H9 (cell line): ENCODE data around the gene MRPL51. TPM values are rescaled to one million over a fixed set of nuclear protein-coding genes. Genes with fewer than 3 reads are reported as not detected.

Experiments used
- DNase-seq: peaks from one replicate; pipeline ENCODE4 v3.0.0-alpha.2; 2017
- H2AFZ ChIP-seq: one replicate; pipeline ENCODE4 v1.6.1; 2013; ENCODE audit warnings: mild to moderate bottlenecking, low read length, control low read depth, moderate library complexity
- H2AK5ac ChIP-seq: 2 replicates; pipeline ENCODE4 v1.6.1; 2013; ENCODE audit warnings: low read length, control low read depth, mixed read lengths; ENCODE audit not compliant: insufficient read length
- H2BK120ac ChIP-seq: one replicate; pipeline ENCODE4 v1.6.1; 2013; ENCODE audit warnings: low read depth, mild to moderate bottlenecking, low read length, control low read depth, inconsistent platforms; ENCODE audit not compliant: poor library complexity, severe bottlenecking
- H2BK12ac ChIP-seq: 2 replicates; pipeline ENCODE4 v1.6.1; 2013; ENCODE audit warnings: low read length, control low read depth, mixed read lengths, low read depth; ENCODE audit not compliant: insufficient read length
- H2BK15ac ChIP-seq: 2 replicates; pipeline ENCODE4 v1.6.1; 2013; ENCODE audit warnings: low read depth, low read length, control low read depth
- H2BK20ac ChIP-seq: one replicate; pipeline ENCODE4 v1.6.1; 2013; ENCODE audit warnings: low read depth, mild to moderate bottlenecking, low read length, control low read depth, inconsistent platforms; ENCODE audit not compliant: poor library complexity, severe bottlenecking
- H2BK5ac ChIP-seq: 2 replicates; pipeline ENCODE4 v1.6.1; 2013; ENCODE audit warnings: low read length, control low read depth, mixed read lengths; ENCODE audit not compliant: insufficient read length
- H3K14ac ChIP-seq: 2 replicates; pipeline ENCODE4 v1.6.1; 2013; ENCODE audit warnings: low read length, control low read depth; ENCODE audit not compliant: insufficient read depth
- H3K18ac ChIP-seq: 2 replicates; pipeline ENCODE4 v1.6.1; 2013; ENCODE audit warnings: low read depth, mild to moderate bottlenecking, mixed read lengths, low read length, control low read depth; ENCODE audit not compliant: insufficient read length
- H3K23ac ChIP-seq: 2 replicates; pipeline ENCODE4 v1.6.1; 2013; ENCODE audit warnings: low read length, control low read depth, mixed read lengths, low read depth; ENCODE audit not compliant: insufficient read length
- H3K23me2 ChIP-seq: 2 replicates; pipeline ENCODE4 v1.6.1; 2013; ENCODE audit warnings: low read depth, mild to moderate bottlenecking, mixed read lengths, low read length, control low read depth; ENCODE audit not compliant: insufficient read length, poor library complexity, severe bottlenecking
- H3K27ac ChIP-seq: 2 replicates; pipeline ENCODE4 v1.5.1; 2013; ENCODE audit warnings: low read length, control low read depth, mixed read lengths, low read depth; ENCODE audit not compliant: insufficient read length
- H3K27me3 ChIP-seq: 2 replicates; pipeline ENCODE4 v1.6.1; 2013; ENCODE audit warnings: low read length, control low read depth, inconsistent platforms; ENCODE audit not compliant: insufficient read depth
- H3K4ac ChIP-seq: 2 replicates; pipeline ENCODE4 v1.6.1; 2013; ENCODE audit warnings: low read depth, mild to moderate bottlenecking, control low read depth, inconsistent platforms, low read length, moderate library complexity
- H3K4me1 ChIP-seq: 2 replicates; pipeline ENCODE4 v1.6.1; 2013; ENCODE audit warnings: low read length, control low read depth, inconsistent platforms; ENCODE audit not compliant: insufficient read depth
- H3K4me2 ChIP-seq: 2 replicates; pipeline ENCODE4 v1.6.1; 2013; ENCODE audit warnings: low read length, control low read depth, mixed read lengths; ENCODE audit not compliant: insufficient read length, insufficient read depth
- H3K56ac ChIP-seq: 2 replicates; pipeline ENCODE4 v1.6.1; 2013; ENCODE audit warnings: low read depth, mild to moderate bottlenecking, mixed read lengths, low read length, control low read depth; ENCODE audit not compliant: insufficient read length
- H3K79me1 ChIP-seq: 2 replicates; pipeline ENCODE4 v1.6.1; 2013; ENCODE audit warnings: low read depth, mild to moderate bottlenecking, moderate library complexity, low read length, control low read depth, inconsistent platforms; ENCODE audit not compliant: insufficient read depth, poor library complexity, severe bottlenecking
- H3K79me2 ChIP-seq: 2 replicates; pipeline ENCODE4 v1.6.1; 2013; ENCODE audit warnings: low read length, control low read depth, inconsistent platforms; ENCODE audit not compliant: insufficient read depth
- H3K9ac ChIP-seq: 2 replicates; pipeline ENCODE4 v1.6.1; 2013; ENCODE audit warnings: low read length, control low read depth, mixed read lengths; ENCODE audit not compliant: insufficient read length; ENCODE audit errors: extremely low read depth
- H3K9me3 ChIP-seq: one replicate; pipeline ENCODE4 v1.6.1; 2013; ENCODE audit warnings: low read depth, low read length, inconsistent platforms; ENCODE audit not compliant: control insufficient read depth
- H3T11ph ChIP-seq: one replicate; pipeline ENCODE4 v1.6.1; 2013; ENCODE audit warnings: mild to moderate bottlenecking, low read length, control low read depth, inconsistent platforms
- H4K20me1 ChIP-seq: one replicate; pipeline ENCODE4 v1.6.1; 2013; ENCODE audit not compliant: control insufficient read depth, insufficient read length, insufficient read depth
- H4K5ac ChIP-seq: 2 replicates; pipeline ENCODE4 v1.6.1; 2013; ENCODE audit warnings: low read depth, mild to moderate bottlenecking, mixed read lengths, low read length, control low read depth; ENCODE audit not compliant: insufficient read length
- H4K8ac ChIP-seq: replicated peaks from 2 replicates; pipeline ENCODE4 v1.6.1; 2013; ENCODE audit warnings: low read length, control low read depth, mixed read lengths, low read depth; ENCODE audit not compliant: insufficient read length
- H4K91ac ChIP-seq: 2 replicates; pipeline ENCODE4 v1.6.1; 2013; ENCODE audit warnings: low read depth, mild to moderate bottlenecking, moderate library complexity, mixed read lengths, low read length, control low read depth; ENCODE audit not compliant: insufficient read length
- H3K27ac Mint-ChIP-seq, 3 experiments: 2 replicates in 2 of 3; 3 replicates in 1 of 3; pipeline ENCODE4 v1.8.0; 2020 to 2021; ENCODE audit warnings: mixed read lengths in 3 of 3, mild to moderate bottlenecking in 1 of 3, moderate library complexity in 1 of 3
- H3K27me3 Mint-ChIP-seq: 2 replicates; pipeline ENCODE4 v1.8.0; 2021; ENCODE audit warnings: low read depth, mild to moderate bottlenecking, moderate library complexity, mixed read lengths
- H3K36me3 Mint-ChIP-seq, 3 experiments: 2 replicates in 2 of 3; 3 replicates in 1 of 3; pipeline ENCODE4 v1.8.0; 2020 to 2021; ENCODE audit warnings: low read depth in 3 of 3, mixed read lengths in 3 of 3; ENCODE audit not compliant: insufficient read depth in 1 of 3
- H3K4me1 Mint-ChIP-seq, 2 experiments: 2 replicates each; pipeline ENCODE4 v1.8.0; 2020; ENCODE audit warnings: mixed read lengths in 2 of 2
- H3K4me3 Mint-ChIP-seq, 2 experiments: 2 replicates in 1 of 2; 3 replicates in 1 of 2; pipeline ENCODE4 v1.8.0; 2020 to 2021; ENCODE audit warnings: mild to moderate bottlenecking in 2 of 2, mixed read lengths in 2 of 2, moderate library complexity in 1 of 2
- H3K9me3 Mint-ChIP-seq, 2 experiments: 2 replicates in 1 of 2; 3 replicates in 1 of 2; pipeline ENCODE4 v1.8.0; 2020; ENCODE audit warnings: mild to moderate bottlenecking in 2 of 2, mixed read lengths in 2 of 2, moderate library complexity in 1 of 2
- WGBS: extraction: QIAGEN DNeasy Blood & Tissue Kit; methylation state at CpG from one replicate; pipeline ENCODE4 v1.1.7; 2013; ENCODE audit warnings: missing lambda C conversion rate, low lambda C conversion rate, mixed read lengths; ENCODE audit not compliant: insufficient read length; ENCODE audit errors: extremely low coverage; 5-methylcytosine and 5-hydroxymethylcytosine counted together
- total RNA-seq: library from RNA; stranded (reverse); gene quantifications from 2 replicates; pipeline ENCODE4 v1.2.1, GENCODE V29; 2021
- TF ChIP-seq, protein P1 (sequence below): fragments of 200-600 bp; sonication (generic); conservative IDR thresholded peaks from 3 replicates; pipeline ENCODE4 v1.8.0; 2021; ENCODE audit warnings: antibody characterized with exemption, mild to moderate bottlenecking

Gene MRPL51
- total RNA-seq, 1 experiment from 2014 or later: 329 TPM

DNA sequence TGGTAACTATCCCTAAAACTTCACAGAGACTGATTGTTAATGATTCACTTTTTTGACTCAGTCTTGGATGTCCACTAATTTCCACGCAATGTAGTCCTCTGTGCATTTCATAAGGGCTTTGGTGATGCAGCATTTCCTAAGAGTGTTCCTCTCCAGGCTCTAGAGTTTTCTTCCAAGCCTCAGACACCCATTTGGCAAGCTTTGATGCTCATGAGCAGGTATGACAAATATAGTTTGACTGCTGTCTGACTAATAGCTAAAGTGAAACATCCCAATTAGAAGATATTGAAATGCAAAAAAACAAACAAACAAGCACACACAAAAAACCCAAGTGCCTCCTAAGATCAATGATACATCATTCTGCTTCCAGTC lies 21.1 kb downstream of the MRPL51 start:
- peaks cover 24% of the 10 kb centered on the region for H3K27me3 Mint-ChIP-seq
- H3K36me3 Mint-ChIP-seq: peaks cover 9 to 18% (median 18%) of the 10 kb centered on the region in 3 experiments
- H3K23me2 ChIP-seq: peaks cover 6% of the 10 kb centered on the region
- no peak overlapping the region for H2BK20ac ChIP-seq
- H3K27me3 ChIP-seq: no peaks in the 10 kb centered on the region
- no peaks in the 10 kb centered on the region for H4K20me1 ChIP-seq
- no CpG with 5 or more reads among the region's 1 CpG for WGBS
- TF ChIP-seq, protein P1, sequence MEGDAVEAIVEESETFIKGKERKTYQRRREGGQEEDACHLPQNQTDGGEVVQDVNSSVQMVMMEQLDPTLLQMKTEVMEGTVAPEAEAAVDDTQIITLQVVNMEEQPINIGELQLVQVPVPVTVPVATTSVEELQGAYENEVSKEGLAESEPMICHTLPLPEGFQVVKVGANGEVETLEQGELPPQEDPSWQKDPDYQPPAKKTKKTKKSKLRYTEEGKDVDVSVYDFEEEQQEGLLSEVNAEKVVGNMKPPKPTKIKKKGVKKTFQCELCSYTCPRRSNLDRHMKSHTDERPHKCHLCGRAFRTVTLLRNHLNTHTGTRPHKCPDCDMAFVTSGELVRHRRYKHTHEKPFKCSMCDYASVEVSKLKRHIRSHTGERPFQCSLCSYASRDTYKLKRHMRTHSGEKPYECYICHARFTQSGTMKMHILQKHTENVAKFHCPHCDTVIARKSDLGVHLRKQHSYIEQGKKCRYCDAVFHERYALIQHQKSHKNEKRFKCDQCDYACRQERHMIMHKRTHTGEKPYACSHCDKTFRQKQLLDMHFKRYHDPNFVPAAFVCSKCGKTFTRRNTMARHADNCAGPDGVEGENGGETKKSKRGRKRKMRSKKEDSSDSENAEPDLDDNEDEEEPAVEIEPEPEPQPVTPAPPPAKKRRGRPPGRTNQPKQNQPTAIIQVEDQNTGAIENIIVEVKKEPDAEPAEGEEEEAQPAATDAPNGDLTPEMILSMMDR: no peak
- peaks cover 12 to 15% of the 10 kb centered on the region in 2 experiments for H3K9me3 Mint-ChIP-seq
- no peak overlapping the region for H4K91ac ChIP-seq
- no peaks in the 10 kb centered on the region; the same call in 1 of the 2 replicates for H3K79me2 ChIP-seq
- no peak overlapping the region for H4K8ac ChIP-seq
- no peaks in the 10 kb centered on the region for H3K4me1 ChIP-seq
- no peak overlapping the region for H2AK5ac ChIP-seq
- H3T11ph ChIP-seq: no peak overlapping the region
- no peak overlapping the region for H4K5ac ChIP-seq
- peak overlapping the region in 1 of 2 experiments; percentile 0; a peak in 1 of 5 replicates for H3K4me3 Mint-ChIP-seq
- H3K14ac ChIP-seq: no peak overlapping the region
- no peak overlapping the region for H2BK5ac ChIP-seq
- no peak overlapping the region for H3K56ac ChIP-seq
- DNase-seq: no peak
- H3K4ac ChIP-seq: no peak overlapping the region
- H3K23ac ChIP-seq: no peak overlapping the region
- no peak overlapping the region for H3K18ac ChIP-seq
- no peak overlapping the region for H2AFZ ChIP-seq
- no peak overlapping the region for H2BK15ac ChIP-seq
- no peak overlapping the region for H3K9ac ChIP-seq
- no peak overlapping the region for H3K27ac Mint-ChIP-seq
- no peaks in the 10 kb centered on the region for H3K9me3 ChIP-seq
- H3K4me2 ChIP-seq: no peak overlapping the region
- peaks cover 18% of the 10 kb centered on the region in 2 experiments for H3K4me1 Mint-ChIP-seq
- no peak overlapping the region for H2BK12ac ChIP-seq
- H2BK120ac ChIP-seq: no peak overlapping the region
- H3K79me1 ChIP-seq: no peaks in the 10 kb centered on the region
- H3K27ac ChIP-seq: no peak overlapping the region
